Suprapubic skin (tissue), 4 donors: ENCODE results near the gene RRAGD. TPM values are rescaled to one million over a fixed set of nuclear protein-coding genes. Genes with fewer than 3 reads are reported as not detected.

ENCODE experiments used
- DNase-seq, 2 donors: peaks; one replicate each; pipeline ENCODE4 v3.0.0-alpha.2; 2019; ENCODE audit warnings: low spot score in 2 of 2
- H3K27ac ChIP-seq: fragments of 200-600 bp; sonication (generic); one replicate; pipeline ENCODE4 v1.5.1; 2019
- H3K27me3 ChIP-seq: fragments of 200-600 bp; sonication (generic); one replicate; pipeline ENCODE4 v1.5.1; 2019
- H3K36me3 ChIP-seq: fragments of 200-600 bp; sonication (generic); one replicate; pipeline ENCODE4 v1.5.1; 2019
- H3K4me1 ChIP-seq: fragments of 200-600 bp; sonication (generic); one replicate; pipeline ENCODE4 v1.5.1; 2019
- H3K4me3 ChIP-seq: fragments of 200-600 bp; sonication (generic); one replicate; pipeline ENCODE4 v1.5.1; 2019; ENCODE audit warnings: mild to moderate bottlenecking
- H3K9me3 ChIP-seq: fragments of 200-600 bp; sonication (generic); one replicate; pipeline ENCODE4 v1.5.1; 2019
- CTCF ChIP-seq, 2 donors: fragments of 200-600 bp in 1 of 2; fragments of 450-650 bp in 1 of 2; sonication (generic) in 1 of 2; IDR thresholded peaks; one replicate each; pipeline ENCODE4 v1.5.1; 2016 to 2019; ENCODE audit warnings: antibody characterized with exemption in 2 of 2, mild to moderate bottlenecking in 1 of 2, moderate library complexity in 1 of 2
- EP300 ChIP-seq: sonication (generic); formaldehyde crosslinking; IDR thresholded peaks from one replicate; pipeline ENCODE4 v1.6.1; 2017; ENCODE audit warnings: antibody characterized with exemption
- POLR2A ChIP-seq, 2 donors: fragments of 450-650 bp; IDR thresholded peaks; one replicate each; pipeline ENCODE4 v1.6.1; 2017; ENCODE audit warnings: antibody characterized with exemption in 2 of 2, mild to moderate bottlenecking in 2 of 2, moderate library complexity in 2 of 2
- POLR2AphosphoS5 ChIP-seq, 3 donors: sonication (generic); formaldehyde crosslinking; IDR thresholded peaks; one replicate each; pipeline ENCODE4 v1.6.1; 2017; ENCODE audit warnings: antibody characterized with exemption in 3 of 3
- whole genome bisulfite sequencing: methylation state at CpG from one replicate; pipeline ENCODE4 v1.1.5; 2018; 5-methylcytosine and 5-hydroxymethylcytosine counted together
- total RNA-seq, 4 donors: library from RNA; depleted of rRNA; stranded (reverse); fragments of >200 nt; gene quantifications; one replicate each; pipeline ENCODE4 v1.1.0, GENCODE V29; 2016

RRAGD gene
- total RNA-seq, 4 donors from 2014 or later: 13.7 to 24.3 (median 17.9) TPM

- peaks cover 17% of the 10 kb centered on the region for H3K4me1 ChIP-seq
- no peak for DNase-seq
- H3K27me3 ChIP-seq: no peaks in the 10 kb centered on the region
- H3K9me3 ChIP-seq: no peaks in the 10 kb centered on the region
- TF ChIP-seq POLR2A (IDR thresholded peaks at IDR 0.05) (no peak), CTCF (IDR thresholded peaks at IDR 0.05) (no peak), POLR2AphosphoS5 (IDR thresholded peaks at IDR 0.05) (no peak), EP300 (no peak)
- no peak overlapping the region for H3K4me3 ChIP-seq
- H3K36me3 ChIP-seq: peaks cover 3% of the 10 kb centered on the region
- no peak overlapping the region for H3K27ac ChIP-seq
These were observed 95.0 kb downstream of the RRAGD start for GRCh38 chr6:89317067-89317466.

GRCh38 chr6:89315249-89315885, 96.7 kb downstream of the RRAGD start, which contains the start of gene GABRR2:
GABRR2 (minus strand) TSS chr6:89315299; CDS start chr6:89315165, 134 bp downstream.
- H3K27ac ChIP-seq: no peak within 1 kb of the TSS

DNA sequence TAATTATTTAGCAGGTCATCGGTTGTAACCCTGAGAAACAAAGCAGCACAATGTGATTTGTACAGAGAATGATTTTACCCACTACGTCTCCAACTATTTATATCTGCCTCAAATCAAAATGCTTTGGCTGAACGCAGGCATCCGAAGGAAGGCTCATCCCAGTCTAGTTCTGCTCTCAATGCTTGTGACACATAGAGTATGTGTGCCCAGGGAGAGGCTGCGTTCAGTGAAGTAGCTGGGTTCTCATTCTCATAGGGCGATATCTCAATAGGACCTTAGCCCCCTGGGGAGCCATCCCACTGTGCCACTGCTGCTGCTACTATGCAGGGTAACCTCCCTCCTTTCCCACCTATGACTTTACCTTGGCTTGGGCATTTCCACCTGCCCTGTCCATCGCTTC, 97.4 kb downstream of the RRAGD start:
- H3K27me3 ChIP-seq: no peaks in the 10 kb centered on the region
- H3K9me3 ChIP-seq: no peaks in the 10 kb centered on the region
- H3K36me3 ChIP-seq: no peaks in the 10 kb centered on the region
- 90% methylated on average over 7 of the region's 7 CpGs for WGBS
- H3K4me1 ChIP-seq: peaks cover 28% of the 10 kb centered on the region
- H3K4me3 ChIP-seq: no peak overlapping the region
- DNase-seq: no peak
- TF ChIP-seq EP300 (no peak), CTCF (IDR thresholded peaks at IDR 0.05) (no peak), POLR2A (IDR thresholded peaks at IDR 0.05) (no peak)
- H3K27ac ChIP-seq: no peak overlapping the region

More at GRCh38 chr6:89315249-89315885, 96.7 kb downstream of the RRAGD start, which contains the start of gene GABRR2:
- WGBS: 94% methylated on average over 6 of the region's 6 CpGs
- H3K4me3 ChIP-seq: no peak within 1 kb of the TSS
- H3K36me3 ChIP-seq: no peaks in the 10 kb centered on the region
- H3K27me3 ChIP-seq: no peaks in the 10 kb centered on the region
- no peak for DNase-seq
- no peaks in the 10 kb centered on the region for H3K9me3 ChIP-seq
- peaks cover 28% of the 10 kb centered on the region for H3K4me1 ChIP-seq
- TF ChIP-seq EP300: no peak
- TF ChIP-seq POLR2AphosphoS5 (IDR thresholded peaks at IDR 0.05): no peak
- TF ChIP-seq CTCF (IDR thresholded peaks at IDR 0.05): no peak
- TF ChIP-seq POLR2A (IDR thresholded peaks at IDR 0.05): no peak

Other genes with a start within 250 kb of the RRAGD start
- under 1 TPM in 2 of 4 donors, not detected in 2; 0.48 to 0.52 TPM for gene GABRR1, start 194.9 kb downstream of the RRAGD start, total RNA-seq
- under 1 TPM in 1 of 4 donors, not detected in 3; 0.89 TPM for gene GABRR2, start 97.0 kb downstream of the RRAGD start, total RNA-seq
- 10 to 100 TPM; 18.7 to 26.1 (median 20.6) TPM for gene UBE2J1, start 59.6 kb downstream of the RRAGD start, total RNA-seq
- 1 to 10 TPM; 3.4 to 6.9 (median 5.4) TPM for gene ANKRD6, start 20.9 kb upstream of the RRAGD start, total RNA-seq
- 10 to 100 TPM in 3 of 4 donors, 1 to 10 TPM in 1; 8.1 to 19.5 (median 14.4) TPM for gene LYRM2, start 226.5 kb upstream of the RRAGD start, total RNA-seq